GM12892 (cell line): ENCODE data around the gene PAPSS1.

ENCODE experiments used
- POLR2AphosphoS5 ChIP-seq: IDR thresholded peaks from 2 replicates; pipeline ENCODE4 v1.6.1; 2011; ENCODE audit warnings: low read depth, low read length, control low read depth
- TAF1 ChIP-seq: IDR thresholded peaks from 2 replicates; pipeline ENCODE4 v1.6.1; 2011; ENCODE audit warnings: low read depth, mild to moderate bottlenecking, control low read depth, low read length, borderline replicate concordance

- TF ChIP-seq POLR2AphosphoS5 (no peak), TAF1 (no peak)
Measured at GRCh38 chr4:107709916-107710315, 10.1 kb downstream of the PAPSS1 start.
